Gastrocnemius medialis (tissue), 4 donors: Measurements from ENCODE around the gene TEX52.

Experiments
- CTCF ChIP-seq, 5 experiments: fragments of 450-650 bp in 3 of 5; fragments of 200-600 bp in 2 of 5; sonication (generic) in 2 of 5; IDR thresholded peaks in 4 of 5; conservative IDR thresholded peaks in 1 of 5; 1 replicate in 4 of 5; 2 replicates in 1 of 5; pipeline ENCODE4 v1.5.1; 2016 to 2019; ENCODE audit warnings: antibody characterized with exemption in 5 of 5, mild to moderate bottlenecking in 3 of 5, moderate library complexity in 3 of 5
- POLR2A ChIP-seq, 2 donors: fragments of 450-650 bp; IDR thresholded peaks; one replicate each; pipeline ENCODE4 v1.6.1; 2017; ENCODE audit warnings: antibody characterized with exemption in 2 of 2, mild to moderate bottlenecking in 2 of 2, moderate library complexity in 2 of 2

- TF ChIP-seq CTCF (IDR thresholded peaks at IDR 0.05 in 4 of 5, conservative IDR thresholded peaks at IDR 0.05 in 1 of 5) (no peak), POLR2A (IDR thresholded peaks at IDR 0.05) (no peak)
Measured at GRCh38 chr12:2832550-2833127, 24.2 kb downstream of the TEX52 start.
